Measurements from ENCODE around the gene GCLC.
"Not testable (repeated sequence)": the region's sequence is repeated elsewhere in the genome, so short reads cannot be mapped to it uniquely, and the experiment has no call there.

The GCLC gene

DNA sequence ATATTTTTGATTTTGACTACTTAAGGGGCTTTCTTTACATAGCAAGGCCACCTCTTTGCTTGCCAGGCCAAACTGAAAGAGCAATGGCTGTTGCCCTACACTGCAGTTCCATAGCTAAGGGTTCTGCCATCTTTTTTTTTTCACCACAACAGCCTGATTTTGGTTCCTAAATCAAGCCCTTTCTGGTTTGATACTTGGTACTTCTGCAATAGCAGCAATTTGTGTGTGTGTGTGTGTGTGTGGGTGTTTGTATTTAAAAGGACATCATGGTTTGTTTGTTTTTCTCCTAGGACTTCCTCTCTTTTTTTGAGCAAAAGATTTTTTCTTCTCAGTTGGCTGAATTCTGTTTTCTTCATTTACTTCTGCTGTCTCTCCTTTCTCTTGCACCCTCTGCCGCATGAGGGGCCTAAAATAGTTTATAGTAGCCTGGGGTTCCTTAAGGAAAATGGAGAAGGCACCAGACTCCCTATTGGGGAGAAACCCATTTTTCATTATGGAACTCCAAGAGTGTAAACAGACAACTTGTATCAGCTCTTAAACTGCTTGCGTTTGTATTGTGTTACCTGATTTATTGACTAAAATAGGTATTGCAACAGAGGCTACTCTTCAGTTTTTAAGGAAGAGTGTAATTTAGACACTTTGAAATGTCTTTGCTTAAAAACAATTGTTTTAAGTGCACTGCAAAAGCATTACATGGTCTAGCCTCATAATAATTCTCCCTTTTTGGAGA, 12.2 kb upstream of the GCLC start:
- DNase-seq = no peak

DNA sequence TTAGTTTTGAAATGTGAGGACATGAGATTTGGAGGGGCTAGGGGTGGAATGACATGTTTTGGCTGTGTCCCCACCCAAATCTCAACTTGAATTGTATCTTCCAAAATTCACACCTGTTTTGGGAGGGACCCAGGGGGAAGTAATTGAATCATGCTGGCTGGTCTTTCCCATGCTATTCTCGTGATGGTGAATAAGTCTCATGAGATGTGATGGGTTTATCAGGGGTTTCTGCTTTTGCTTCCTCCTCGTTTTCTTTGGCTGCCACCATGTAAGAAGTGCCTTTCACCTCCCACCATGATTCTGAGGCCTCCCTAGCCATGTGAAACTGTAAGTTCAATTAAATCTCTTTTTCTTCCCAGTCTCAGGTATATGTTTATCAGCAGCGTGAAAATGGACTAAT, 8.7 kb upstream of the GCLC start:
- not testable (repeated sequence) for DNase-seq

DNA sequence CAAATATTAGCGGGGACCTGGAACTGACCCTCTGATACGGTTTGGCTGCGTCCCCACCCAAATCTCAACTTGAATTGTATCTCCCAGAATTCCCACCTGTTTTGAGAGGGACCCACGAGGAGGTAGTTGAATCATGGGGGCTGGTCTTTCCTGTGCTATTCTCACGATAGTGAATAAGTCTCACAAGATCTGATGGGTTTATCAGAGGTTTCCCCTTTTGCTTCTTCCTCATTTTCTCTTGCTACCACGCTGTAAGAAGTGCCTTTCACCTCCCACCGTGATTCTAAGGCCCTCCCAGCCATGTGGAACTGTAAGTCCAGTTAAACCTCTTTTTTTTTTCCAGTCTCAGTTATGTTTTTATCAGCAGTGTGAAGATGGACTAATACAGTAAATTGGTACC, 6.8 kb upstream of the GCLC start:
- peak in 1 of 2 donors; percentile 41 for DNase-seq

- peak; percentile 94 to 96 for DNase-seq
Measured at GRCh38 chr6:53547811-53548496, 3.1 kb upstream of the GCLC start.

DNA sequence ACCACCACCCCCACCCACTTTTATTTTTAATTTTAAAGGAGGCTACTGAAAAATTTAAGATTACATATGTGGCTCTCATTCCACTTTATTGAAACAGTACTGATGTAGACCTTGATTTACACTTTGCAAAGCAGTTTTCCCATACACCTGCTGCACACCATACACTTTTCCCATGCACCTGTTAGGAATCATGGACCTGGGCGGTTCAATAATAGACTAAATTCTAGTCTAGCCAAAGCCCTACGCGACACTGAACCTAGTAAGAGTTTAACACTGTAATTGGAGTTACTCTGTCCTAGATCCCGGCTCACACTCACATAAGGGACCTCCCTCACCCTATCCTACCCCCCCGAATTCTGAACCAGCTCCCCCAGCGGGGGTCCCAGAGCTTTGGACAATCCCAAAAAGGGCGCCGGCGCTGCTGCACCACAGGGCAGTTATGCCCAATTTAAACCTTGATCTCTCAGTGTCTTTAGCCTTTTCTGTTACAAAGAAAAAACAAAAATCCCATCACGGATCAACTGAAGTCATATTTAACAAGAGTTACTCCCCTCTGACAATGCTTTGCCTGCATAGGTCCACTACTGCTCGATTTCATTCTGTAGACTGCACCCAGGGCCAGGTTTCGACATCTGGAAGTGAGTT, 2.4 kb upstream of the GCLC start:
- no peak for DNase-seq

DNA sequence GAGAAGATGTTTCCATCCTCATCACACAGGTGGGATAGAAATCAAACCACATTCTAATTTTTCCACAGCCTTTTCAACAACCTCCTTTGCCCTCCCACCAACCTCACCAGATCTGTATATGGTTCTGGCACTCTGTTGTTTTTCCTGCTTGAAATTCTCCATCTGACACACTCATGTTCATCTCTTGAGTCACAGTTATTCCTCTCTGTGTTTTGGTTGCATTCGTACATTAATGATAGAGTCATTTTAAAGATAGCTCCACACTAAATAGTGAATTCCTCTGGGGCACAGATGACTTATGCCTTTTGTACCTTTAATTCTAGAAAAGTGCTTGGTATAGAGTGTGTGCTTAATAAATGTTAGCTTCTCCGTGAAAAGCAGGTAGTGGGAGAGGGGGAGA, 1.4 kb upstream of the GCLC start:
- DNase-seq = no peak

DNA sequence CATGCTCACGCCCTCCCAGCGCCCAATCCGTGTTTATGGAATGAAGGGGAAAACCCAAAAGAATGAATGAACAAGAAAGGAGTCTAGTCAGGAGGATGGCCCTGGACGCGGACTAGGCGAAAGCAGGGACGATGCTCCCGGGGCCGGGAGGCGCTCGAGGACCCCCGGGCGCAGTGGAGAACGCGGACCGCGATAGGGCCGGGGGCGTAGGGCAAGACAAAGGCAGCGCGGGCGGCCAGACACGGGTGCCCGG, 758 bp downstream of the GCLC start:
- no peak for DNase-seq

GRCh38 chr6:53543359-53544216, 1.3 kb downstream of the GCLC start:
- no peak for DNase-seq

- no peak for DNase-seq
Measured at GRCh38 chr6:53541900-53542299, 3.0 kb downstream of the GCLC start.

DNA sequence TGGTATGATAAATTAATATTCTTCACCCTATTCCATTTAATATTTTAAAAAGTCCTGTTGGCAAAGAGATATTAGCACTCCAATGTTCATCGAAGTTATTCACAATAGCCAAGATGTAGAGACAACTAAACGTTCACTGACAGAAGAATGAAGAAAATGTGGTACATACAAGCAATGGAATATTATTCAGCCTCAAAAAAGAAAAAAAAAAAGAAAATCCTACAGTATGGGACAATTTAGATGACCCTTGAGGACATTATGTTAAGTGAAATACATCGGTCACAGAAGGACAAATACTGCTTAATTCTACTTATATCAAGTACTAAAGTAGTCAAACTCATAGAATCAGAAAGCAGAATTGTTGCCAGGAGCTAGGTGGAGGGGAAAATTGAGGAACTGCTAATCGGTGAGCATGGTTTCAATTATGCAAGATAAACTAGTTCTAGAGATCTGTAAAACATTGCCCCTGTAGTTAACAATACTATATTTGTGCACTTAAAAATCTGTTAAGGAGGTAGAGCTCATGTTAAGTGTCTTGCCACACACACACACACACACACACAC, 4.7 kb downstream of the GCLC start:
- no peak for DNase-seq

- DNase-seq = no peak
Measured at GRCh38 chr6:53539561-53539960, 5.3 kb downstream of the GCLC start.

DNA sequence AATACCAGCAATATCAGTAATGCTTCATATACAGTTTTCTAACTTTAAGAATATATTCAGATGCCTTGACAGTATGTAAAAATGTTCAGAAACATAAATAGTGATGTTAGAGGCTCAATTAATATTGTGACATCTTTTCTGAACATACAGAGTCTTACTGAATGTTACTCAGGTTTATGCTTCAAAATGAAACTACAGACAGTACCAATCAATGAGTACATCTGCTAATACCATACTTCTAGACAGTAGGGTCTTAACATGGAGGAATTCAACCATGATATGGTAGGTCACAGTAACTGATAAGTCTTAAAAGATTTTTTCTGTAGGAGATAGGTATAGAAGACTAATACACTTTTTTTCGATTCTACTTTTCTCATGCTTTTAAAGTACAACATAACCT, 8.3 kb downstream of the GCLC start:
- no peak for DNase-seq

GRCh38 chr6:53532942-53533341, 12.0 kb downstream of the GCLC start:
- no peak for DNase-seq

- DNase-seq = no peak
Measured at GRCh38 chr6:53532061-53532797, 12.7 kb downstream of the GCLC start.

DNA sequence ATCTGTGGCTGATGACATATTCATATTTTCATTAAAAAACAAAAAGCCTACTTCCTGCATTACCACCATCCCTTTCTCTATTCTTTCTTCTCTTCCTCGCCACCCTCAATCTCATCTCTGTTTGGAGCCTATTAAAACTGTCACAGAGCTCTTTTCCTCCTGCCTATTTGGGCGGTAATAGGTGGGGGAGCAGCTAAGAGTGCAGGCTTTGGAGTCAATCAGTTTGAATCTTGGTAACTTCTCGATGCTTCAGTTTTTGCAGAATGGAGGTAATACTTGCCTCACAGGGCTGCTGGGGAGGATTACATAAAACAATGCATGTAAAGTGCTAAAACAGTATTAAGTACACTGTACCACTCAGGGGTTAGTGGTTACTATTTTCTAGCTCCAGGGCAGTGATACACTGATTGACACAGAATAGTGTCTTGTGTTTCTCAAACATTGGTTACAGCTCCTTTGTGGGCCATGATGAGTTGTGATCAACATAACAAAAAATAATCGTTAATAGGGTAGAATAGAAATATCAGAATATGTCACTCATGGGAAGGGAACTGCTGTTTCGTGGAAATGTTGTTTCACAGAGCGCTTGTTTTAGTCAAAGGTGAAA, 14.0 kb downstream of the GCLC start:
- DNase-seq = no peak

DNA sequence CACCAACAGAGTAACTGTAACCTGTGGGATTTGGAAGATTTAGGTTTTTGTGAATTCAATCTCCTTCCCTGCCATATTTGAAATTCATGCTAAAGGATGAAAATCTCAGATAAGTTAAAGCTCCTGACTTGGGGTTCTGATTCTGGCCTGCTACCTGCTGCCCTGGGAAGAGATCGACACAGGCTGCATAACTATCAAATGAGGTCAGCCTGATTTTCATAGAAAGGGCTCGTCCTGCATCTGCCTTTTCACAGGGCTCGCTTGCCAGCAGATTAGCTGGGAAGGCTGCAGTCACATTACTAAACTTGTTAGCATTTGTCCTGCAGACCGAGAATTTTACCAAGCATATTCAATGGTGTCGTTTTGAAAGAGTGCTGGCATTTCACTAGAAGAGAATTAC, 14.6 kb downstream of the GCLC start:
- DNase-seq = no peak

DNA sequence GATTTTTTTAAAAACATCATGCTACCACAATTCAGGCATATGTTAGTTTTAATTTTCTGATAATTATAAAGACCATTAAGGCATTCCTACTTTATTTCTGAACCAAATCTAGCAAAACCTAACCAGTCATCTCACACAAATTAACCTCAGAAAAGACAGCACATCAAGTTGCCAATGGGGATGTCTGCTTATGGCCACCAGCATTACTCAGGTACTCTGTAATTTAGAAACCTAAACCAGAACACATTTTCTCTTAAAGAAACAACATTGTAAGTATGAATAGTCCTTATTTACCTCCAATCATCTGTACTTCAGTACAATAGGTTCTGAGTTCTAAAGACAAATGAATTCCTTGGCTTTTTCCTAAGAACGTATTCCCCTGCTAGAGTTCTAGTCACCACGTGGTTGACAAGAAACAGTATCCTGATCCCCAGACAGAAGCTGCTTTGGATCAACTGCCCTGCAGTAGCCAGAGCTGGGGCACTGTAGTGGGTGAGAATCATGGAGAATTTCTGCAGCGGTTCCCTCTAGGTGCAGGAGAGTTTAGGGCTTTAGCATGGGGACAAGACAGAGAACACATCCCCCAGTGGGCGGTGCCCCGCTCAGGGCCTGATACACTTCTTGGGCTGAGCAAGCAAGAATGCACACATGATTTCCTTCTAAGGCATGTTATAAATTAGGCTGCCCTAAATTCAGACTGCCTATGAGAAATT, 15.4 kb downstream of the GCLC start:
- DNase-seq = no peak

GRCh38 chr6:53528107-53528506, 16.8 kb downstream of the GCLC start:
- DNase-seq = no peak

- no peak for DNase-seq
Measured at GRCh38 chr6:53527249-53527765, 17.6 kb downstream of the GCLC start.

GRCh38 chr6:53526000-53526399, 18.9 kb downstream of the GCLC start:
- DNase-seq = no peak

- no peak for DNase-seq
Measured at GRCh38 chr6:53524455-53524815, 20.5 kb downstream of the GCLC start.

Measured in CD4-positive, alpha-beta T cell treated with Interleukin-4 for 1 hour (primary cell).